HFF-Myc (cell line): ENCODE data around the gene BTAF1.
"Not testable (repeated sequence)": the region's sequence is repeated elsewhere in the genome, so short reads cannot be mapped to it uniquely, and the experiment has no call there.

Experiments used
- DNase-seq: peaks from one replicate; pipeline ENCODE4 v3.0.0-alpha.2; 2011; ENCODE audit warnings: low read depth; ENCODE audit errors: extremely low read depth
- H3K4me3 ChIP-seq: replicated peaks from 2 replicates; pipeline ENCODE4 v1.5.1; 2011; ENCODE audit warnings: low read depth, mild to moderate bottlenecking, control low read depth, low read length
- TF ChIP-seq, protein P1 (sequence below): IDR thresholded peaks from 2 replicates; pipeline ENCODE4 v1.5.1; 2012; ENCODE audit warnings: mild to moderate bottlenecking, low read depth, low read length, control low read depth; ENCODE audit errors: missing control alignments

The BTAF1 gene

GRCh38 chr10:91884536-91884935, 39.0 kb upstream of the BTAF1 start:
- H3K4me3 ChIP-seq, result no peak overlapping the region
- DNase-seq, result no peak
- TF ChIP-seq, protein P1, sequence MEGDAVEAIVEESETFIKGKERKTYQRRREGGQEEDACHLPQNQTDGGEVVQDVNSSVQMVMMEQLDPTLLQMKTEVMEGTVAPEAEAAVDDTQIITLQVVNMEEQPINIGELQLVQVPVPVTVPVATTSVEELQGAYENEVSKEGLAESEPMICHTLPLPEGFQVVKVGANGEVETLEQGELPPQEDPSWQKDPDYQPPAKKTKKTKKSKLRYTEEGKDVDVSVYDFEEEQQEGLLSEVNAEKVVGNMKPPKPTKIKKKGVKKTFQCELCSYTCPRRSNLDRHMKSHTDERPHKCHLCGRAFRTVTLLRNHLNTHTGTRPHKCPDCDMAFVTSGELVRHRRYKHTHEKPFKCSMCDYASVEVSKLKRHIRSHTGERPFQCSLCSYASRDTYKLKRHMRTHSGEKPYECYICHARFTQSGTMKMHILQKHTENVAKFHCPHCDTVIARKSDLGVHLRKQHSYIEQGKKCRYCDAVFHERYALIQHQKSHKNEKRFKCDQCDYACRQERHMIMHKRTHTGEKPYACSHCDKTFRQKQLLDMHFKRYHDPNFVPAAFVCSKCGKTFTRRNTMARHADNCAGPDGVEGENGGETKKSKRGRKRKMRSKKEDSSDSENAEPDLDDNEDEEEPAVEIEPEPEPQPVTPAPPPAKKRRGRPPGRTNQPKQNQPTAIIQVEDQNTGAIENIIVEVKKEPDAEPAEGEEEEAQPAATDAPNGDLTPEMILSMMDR, result no peak

DNA sequence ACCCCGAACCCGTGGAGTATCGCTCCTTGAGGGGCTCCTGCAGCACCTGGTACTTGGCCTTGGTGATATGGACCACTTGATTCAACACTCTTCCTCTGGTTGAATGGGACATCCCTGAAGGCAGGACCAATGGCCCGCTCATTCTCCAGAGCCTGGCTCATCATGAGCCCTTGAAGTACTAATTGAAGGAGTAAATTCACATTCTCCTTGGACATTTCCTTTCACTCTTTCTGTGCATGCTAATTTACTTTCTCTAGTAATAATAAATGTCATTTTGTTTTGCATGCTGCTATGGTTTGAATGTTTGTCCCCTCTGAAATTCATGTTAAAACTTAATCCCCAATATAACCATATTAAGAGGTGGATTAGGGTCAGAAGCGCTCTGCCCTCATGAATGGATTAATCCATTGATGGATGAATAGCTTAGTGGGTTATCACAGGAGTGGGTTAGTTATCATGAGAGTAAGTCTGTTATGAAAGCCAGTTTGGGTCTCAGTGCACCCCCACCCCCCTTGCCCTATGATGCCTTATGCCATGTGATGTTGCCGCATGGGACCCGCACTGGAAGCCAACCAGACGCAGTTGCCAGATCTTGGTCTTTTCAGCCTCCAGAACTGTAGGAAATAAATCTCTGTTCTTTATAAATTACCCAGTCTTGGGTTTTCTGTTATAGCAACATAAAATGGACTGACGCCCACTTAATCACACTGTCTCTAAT, 38.0 kb upstream of the BTAF1 start:
- no peak overlapping the region for H3K4me3 ChIP-seq
- TF ChIP-seq, protein P1, result no peak
- no peak for DNase-seq

GRCh38 chr10:91886954-91887271, 36.7 kb upstream of the BTAF1 start:
- TF ChIP-seq, protein P1, result no peak
- H3K4me3 ChIP-seq, result peak overlapping the region; percentile 43
- no peak for DNase-seq

DNA sequence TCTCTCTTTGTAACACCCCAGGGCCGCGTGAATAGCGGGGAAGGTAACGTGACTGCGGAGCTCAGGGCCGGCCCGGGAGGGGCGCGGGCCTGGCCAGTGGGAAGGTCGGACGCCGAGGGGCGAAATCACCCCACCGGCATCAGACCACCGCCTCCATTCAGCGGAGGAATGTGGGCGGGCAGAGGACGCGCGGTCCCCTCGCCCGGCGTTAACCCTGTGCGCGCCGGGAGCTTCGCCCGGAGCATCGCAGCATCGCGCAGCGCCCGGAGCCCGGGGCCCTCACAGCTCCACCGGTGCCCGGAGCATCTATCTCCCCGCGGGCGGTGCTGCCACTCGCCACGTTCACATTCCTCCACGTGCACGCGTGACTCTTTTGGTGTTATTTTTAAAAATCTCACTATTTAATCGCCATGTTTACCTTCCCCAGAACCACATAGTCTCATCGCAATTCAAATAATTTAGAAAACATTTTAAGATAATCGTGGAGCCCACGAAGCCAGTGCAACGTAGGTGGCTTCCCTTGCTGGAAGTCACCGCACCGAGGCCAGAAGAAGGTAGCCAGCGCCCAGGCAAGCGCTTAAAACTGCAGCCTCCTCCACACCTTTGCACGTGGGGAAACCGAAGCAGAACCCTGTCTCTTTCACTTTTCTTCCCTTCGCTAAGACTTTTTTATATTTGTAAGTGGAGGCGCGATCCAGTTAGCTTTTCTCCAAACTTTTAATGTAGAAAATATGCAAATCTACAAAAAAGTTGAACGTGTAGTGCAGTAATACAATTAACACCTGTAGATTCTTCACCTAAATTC, 36.1 kb upstream of the BTAF1 start:
- DNase-seq, result no peak
- TF ChIP-seq, protein P1, result no peak

GRCh38 chr10:91891125-91892001, 32.2 kb upstream of the BTAF1 start:
- H3K4me3 ChIP-seq, result no peak overlapping the region
- TF ChIP-seq, protein P1, result no peak
- no peak for DNase-seq

More for the DNA sequence above, 36.1 kb upstream of the BTAF1 start:
- H3K4me3 ChIP-seq, result peak overlapping the region; percentile 43

GRCh38 chr10:91893051-91893450, 30.5 kb upstream of the BTAF1 start:
- H3K4me3 ChIP-seq, result no peak overlapping the region
- TF ChIP-seq, protein P1, result no peak
- DNase-seq, result no peak

- DNase-seq, H3K4me3 ChIP-seq: not testable (repeated sequence)
Measured at GRCh38 chr10:91894261-91894685, 29.3 kb upstream of the BTAF1 start.
